HG02571 (cell line): ENCODE measurements around the gene SLC25A25.
"Not testable (repeated sequence)": the region's sequence is repeated elsewhere in the genome, so short reads cannot be mapped to it uniquely, and the experiment has no call there.

Experiments used
- ATAC-seq: cut with Tn5 transposase; IDR thresholded peaks from one replicate; pipeline ENCODE4 v1.9.1; 2021; ENCODE audit warnings: mild to moderate bottlenecking, moderate library complexity; ENCODE audit not compliant: unreplicated experiment

The SLC25A25 gene

GRCh38 chr9:128123451-128124080, 55.5 kb downstream of the SLC25A25 start:
- ATAC-seq, result no peak

- ATAC-seq, result no peak
These were observed 56.4 kb downstream of the SLC25A25 start for GRCh38 chr9:128124451-128124850.

GRCh38 chr9:128124873-128125579, 57.0 kb downstream of the SLC25A25 start:
- no peak for ATAC-seq

- ATAC-seq, result no peak
These were observed 57.7 kb downstream of the SLC25A25 start for GRCh38 chr9:128125580-128126354.

GRCh38 chr9:128127568-128127989, 59.5 kb downstream of the SLC25A25 start, which contains the start of gene PTGES2:
TSS of gene PTGES2 (minus strand) at chr9:128127729. CDS start at chr9:128127717, 12 bp downstream.
- peak; percentile 49 for ATAC-seq

- ATAC-seq, result peak; percentile 56
These were observed 60.2 kb downstream of the SLC25A25 start for GRCh38 chr9:128127990-128128835.

- ATAC-seq, result no peak
These were observed 61.0 kb downstream of the SLC25A25 start for GRCh38 chr9:128128836-128129590.

- ATAC-seq, result not testable (repeated sequence)
These were observed 62.1 kb downstream of the SLC25A25 start for GRCh38 chr9:128129976-128130590.

GRCh38 chr9:128130651-128131050, 62.6 kb downstream of the SLC25A25 start:
- ATAC-seq, result not testable (repeated sequence)

GRCh38 chr9:128131346-128131745, 63.3 kb downstream of the SLC25A25 start:
- not testable (repeated sequence) for ATAC-seq

- not testable (repeated sequence) for ATAC-seq
These were observed 64.1 kb downstream of the SLC25A25 start for GRCh38 chr9:128132139-128132538.

GRCh38 chr9:128135561-128135960, 67.5 kb downstream of the SLC25A25 start:
- not testable (repeated sequence) for ATAC-seq

- no peak for ATAC-seq
These were observed 69.1 kb downstream of the SLC25A25 start for GRCh38 chr9:128136816-128137793.

- ATAC-seq, result no peak
These were observed 70.0 kb downstream of the SLC25A25 start for GRCh38 chr9:128138001-128138400.

- no peak for ATAC-seq
These were observed 71.6 kb downstream of the SLC25A25 start for GRCh38 chr9:128139621-128140020.

GRCh38 chr9:128141604-128142003, 73.6 kb downstream of the SLC25A25 start:
- no peak for ATAC-seq

- no peak for ATAC-seq
These were observed 74.0 kb downstream of the SLC25A25 start for GRCh38 chr9:128142061-128142460.

GRCh38 chr9:128142596-128142995, 74.6 kb downstream of the SLC25A25 start:
- ATAC-seq, result no peak
